Osteocyte (in vitro differentiated cells): ENCODE data around the gene OR4D5. TPM values are rescaled to one million over a fixed set of nuclear protein-coding genes. Genes with fewer than 3 reads are reported as not detected.

Experiments
- DNase-seq: peaks from one replicate; pipeline ENCODE4 v3.0.0; 2021; ENCODE audit warnings: mixed read lengths; ENCODE audit not compliant: unreplicated experiment; ENCODE audit errors: extremely low spot score
- H3K27ac Mint-ChIP-seq: one replicate; pipeline ENCODE4 v1.8.0; 2021; ENCODE audit warnings: mild to moderate bottlenecking, mixed read lengths; ENCODE audit not compliant: unreplicated experiment
- H3K27me3 Mint-ChIP-seq: one replicate; pipeline ENCODE4 v1.8.0; 2021; ENCODE audit warnings: mixed read lengths; ENCODE audit not compliant: unreplicated experiment
- H3K36me3 Mint-ChIP-seq: one replicate; pipeline ENCODE4 v1.8.0; 2021; ENCODE audit warnings: mixed read lengths; ENCODE audit not compliant: unreplicated experiment
- H3K4me1 Mint-ChIP-seq: one replicate; pipeline ENCODE4 v1.8.0; 2021; ENCODE audit warnings: mixed read lengths; ENCODE audit not compliant: unreplicated experiment
- H3K4me3 Mint-ChIP-seq: one replicate; pipeline ENCODE4 v1.8.0; 2021; ENCODE audit warnings: mild to moderate bottlenecking, moderate library complexity, mixed read lengths; ENCODE audit not compliant: unreplicated experiment
- H3K9me3 Mint-ChIP-seq: one replicate; pipeline ENCODE4 v1.8.0; 2021; ENCODE audit warnings: mixed read lengths; ENCODE audit not compliant: unreplicated experiment
- CTCF ChIP-seq: fragments of 200-600 bp; sonication (generic); IDR thresholded peaks from 2 replicates; pipeline ENCODE4 v1.5.0; 2021; ENCODE audit warnings: antibody characterized with exemption, mild to moderate bottlenecking, moderate library complexity
- total RNA-seq: library from RNA; stranded (reverse); gene quantifications from 2 replicates; pipeline ENCODE4 v1.2.1, GENCODE V29; 2021

OR4D5 gene
- total RNA-seq, 1 donor from 2014 or later, result not detected

DNA sequence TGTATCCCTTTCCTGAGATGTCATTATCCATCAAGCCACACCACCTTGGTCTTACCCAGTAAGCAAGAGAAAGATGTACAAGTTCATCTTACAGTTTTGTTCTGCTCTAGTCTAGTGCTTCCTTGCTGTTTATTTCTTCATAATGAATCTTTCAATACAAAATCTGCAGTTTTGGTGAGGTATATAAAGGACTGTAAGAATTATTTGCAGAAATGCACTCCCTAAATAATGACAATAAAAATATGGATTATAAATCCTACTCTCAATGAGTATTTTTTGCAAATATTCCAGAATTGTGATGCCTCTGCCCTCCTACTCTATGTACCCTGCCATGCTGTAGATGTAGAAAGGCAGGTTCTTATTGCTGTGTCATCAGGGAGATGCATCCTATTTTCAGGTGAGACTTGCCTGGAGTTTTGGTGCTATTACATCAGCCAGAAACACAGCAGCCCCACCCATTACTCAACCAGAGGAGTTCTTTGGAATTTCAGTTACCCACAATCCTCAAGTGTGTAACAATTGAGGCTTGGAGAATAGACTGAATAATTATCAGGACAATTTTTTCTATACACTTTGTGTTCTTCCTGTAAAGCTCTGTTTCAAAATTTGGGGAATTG, 38.4 kb downstream of the OR4D5 start, which contains the start of gene OR10S1:
OR10S1 (minus strand) TSS at position 51 of the 617 bp plus-strand sequence. CDS start 117 bp downstream, outside the sequence.
- no peak for TF ChIP-seq CTCF
- Mint-ChIP-seq H3K4me1 (peaks cover 13% of the 10 kb centered on the region), H3K36me3 (no peaks in the 10 kb centered on the region), H3K9me3 (peaks cover 13% of the 10 kb centered on the region), H3K27ac (no peak within 1 kb of the TSS), H3K4me3 (no peak within 1 kb of the TSS), H3K27me3 (peaks cover 4% of the 10 kb centered on the region)
- DNase-seq, result no peak

- H3K36me3 Mint-ChIP-seq, result no peaks in the 10 kb centered on the region
- no peak overlapping the region for H3K4me3 Mint-ChIP-seq
Observed at GRCh38 chr11:123979311-123979710, 39.9 kb downstream of the OR4D5 start.

More at GRCh38 chr11:123979311-123979710, 39.9 kb downstream of the OR4D5 start:
- Mint-ChIP-seq H3K9me3 (peaks cover 16% of the 10 kb centered on the region), H3K27ac (no peak overlapping the region), H3K4me1 (peaks cover 3% of the 10 kb centered on the region), H3K27me3 (peaks cover 4% of the 10 kb centered on the region)
- TF ChIP-seq CTCF, result no peak
- DNase-seq, result no peak

Other genes with a start within 250 kb of the OR4D5 start
- gene ZNF202, start 198.0 kb upstream of the OR4D5 start, total RNA-seq, result 9.5 and 11.2 TPM in 2 replicates
- gene OR6X1, start 185.1 kb upstream of the OR4D5 start, total RNA-seq, result not detected in 2 replicates
- not detected in 2 replicates for gene OR6M1, start 133.3 kb upstream of the OR4D5 start, total RNA-seq
- gene TMEM225, start 53.9 kb upstream of the OR4D5 start, total RNA-seq, result not detected in 2 replicates
- not detected in 2 replicates for gene OR8D4, start 37.5 kb upstream of the OR4D5 start, total RNA-seq
- gene OR6T1, start 4.2 kb downstream of the OR4D5 start, total RNA-seq, result not detected in 2 replicates
- gene OR10S1, start 38.2 kb downstream of the OR4D5 start, total RNA-seq, result not detected in 2 replicates
- not detected in 2 replicates for gene OR10G6, start 55.5 kb downstream of the OR4D5 start, total RNA-seq
- not detected in 2 replicates for gene OR10G4, start 73.4 kb downstream of the OR4D5 start, total RNA-seq
- gene OR10G9, start 83.4 kb downstream of the OR4D5 start, total RNA-seq, result not detected in 2 replicates
- not detected in 2 replicates for gene OR10G8, start 87.2 kb downstream of the OR4D5 start, total RNA-seq
- not detected in 2 replicates for gene OR10G7, start 101.7 kb downstream of the OR4D5 start, total RNA-seq
- gene VWA5A, start 175.8 kb downstream of the OR4D5 start, total RNA-seq, result 10.0 and 10.5 TPM in 2 replicates
- not detected in 2 replicates for gene OR10D3, start 243.7 kb downstream of the OR4D5 start, total RNA-seq